LNCaP clone FGC (cell line): ENCODE measurements around the gene TM4SF1.

Source experiments
- DNase-seq: peaks from one replicate; pipeline ENCODE4 v3.0.0-alpha.2; 2011; ENCODE audit warnings: low read depth
- H3K4me3 ChIP-seq: 2 replicates; pipeline ENCODE4 v1.5.1; 2011; ENCODE audit warnings: mild to moderate bottlenecking, low read depth, low read length, control low read depth
- CTCF ChIP-seq: IDR thresholded peaks from 2 replicates; pipeline ENCODE4 v1.5.1; 2012; ENCODE audit warnings: mild to moderate bottlenecking; ENCODE audit not compliant: control insufficient read depth, insufficient read depth; ENCODE audit errors: extremely low read depth

Gene TM4SF1

GRCh38 chr3:149363053-149363452, 14.4 kb downstream of the TM4SF1 start:
- H3K4me3 ChIP-seq, result no peak overlapping the region
- no peak for TF ChIP-seq CTCF
- DNase-seq, result no peak

- DNase-seq, result no peak
- no peak for TF ChIP-seq CTCF
- H3K4me3 ChIP-seq, result no peak overlapping the region
Observed at GRCh38 chr3:149362366-149362765, 15.1 kb downstream of the TM4SF1 start.

GRCh38 chr3:149356630-149357029, 20.8 kb downstream of the TM4SF1 start:
- DNase-seq, result no peak
- no peak overlapping the region for H3K4me3 ChIP-seq
- no peak for TF ChIP-seq CTCF

GRCh38 chr3:149356044-149356592, 21.3 kb downstream of the TM4SF1 start:
- DNase-seq, result no peak
- TF ChIP-seq CTCF, result no peak
- H3K4me3 ChIP-seq, result no peak overlapping the region

GRCh38 chr3:149353581-149354184, 23.8 kb downstream of the TM4SF1 start:
- H3K4me3 ChIP-seq, result no peak overlapping the region
- TF ChIP-seq CTCF, result no peak
- no peak for DNase-seq

GRCh38 chr3:149352556-149352955, 24.9 kb downstream of the TM4SF1 start:
- TF ChIP-seq CTCF, result peak; percentile 84
- DNase-seq, result no peak
- H3K4me3 ChIP-seq, result no peak overlapping the region

GRCh38 chr3:149343951-149344350, 33.5 kb downstream of the TM4SF1 start:
- no peak overlapping the region for H3K4me3 ChIP-seq
- TF ChIP-seq CTCF, result no peak
- DNase-seq, result no peak
